ENCODE results near the gene HHIPL1. TPM values are rescaled to one million over a fixed set of nuclear protein-coding genes. Genes with fewer than 3 reads are reported as not detected.

The HHIPL1 gene
- total and polyA plus RNA-seq, 2 of the 8 experiments (the other 6 are each of a cell fraction or from before 2014, with no cell fraction given): 1.5 to 2.6 TPM

GRCh38 chr14:99670361-99671234 lies 25.7 kb downstream of the HHIPL1 start:
- H3K9ac ChIP-seq (replicated peaks in 1 of 4; ENCODE audit: extremely low read depth in 1 of 4, low read depth in 3 of 4, low read length in 3 of 4): no peak overlapping the region
- WGBS, 2 experiments (ENCODE audit: extremely low coverage in 1 of 2, insufficient coverage in 1 of 2, insufficient read length in 1 of 2, insufficient replicate concordance in 2 of 2, low coverage in 1 of 2, low lambda C conversion rate in 2 of 2, missing lambda C conversion rate in 1 of 2): 81% methylated on average over 14 of the region's 14 CpGs; no CpG with 5 or more reads in 1 of the 2 experiments
- FAIRE-seq: no peak
- TF ChIP-seq ATF2 (IDR thresholded peaks at IDR 0.05; ENCODE audit: low read length): peak; percentile 36; the same call in 1 of the 2 replicates
- TF ChIP-seq MAFK (IDR thresholded peaks at IDR 0.05; ENCODE audit: low read depth, low read length): 0 out of 2 replicates have a peak, but pooled peaks have one; percentile 59
- no peak for TF ChIP-seq EP300 (IDR thresholded peaks at IDR 0.05; ENCODE audit: borderline replicate concordance in 1 of 2, low read depth in 2 of 2, low read length in 2 of 2)
- TF ChIP-seq FOSL1 (IDR thresholded peaks at IDR 0.05; ENCODE audit: insufficient read depth, low read depth, low read length): no peak
- TF ChIP-seq BACH1 (IDR thresholded peaks at IDR 0.05; ENCODE audit: low read length): peak; percentile 55
- TF ChIP-seq ZNF274 (IDR thresholded peaks at IDR 0.05; ENCODE audit: borderline replicate concordance, extremely low read depth, low read length): no peak
- no peak for TF ChIP-seq TEAD4 (IDR thresholded peaks at IDR 0.05; ENCODE audit: low read depth, low read length)
- no peak for TF ChIP-seq KDM5A (IDR thresholded peaks at IDR 0.05; ENCODE audit: low read length)
- TF ChIP-seq SAP30 (IDR thresholded peaks at IDR 0.05; ENCODE audit: insufficient read depth, insufficient replicate concordance, low read length): no peak
- no peak for TF ChIP-seq BRCA1 (IDR thresholded peaks at IDR 0.05; ENCODE audit: low read depth, low read length)

More at GRCh38 chr14:99670361-99671234, 25.7 kb downstream of the HHIPL1 start:
- Histone ChIP-seq H3K9me3 (ENCODE audit: insufficient read depth in 2 of 2, low read depth in 1 of 2, low read length in 1 of 2) (no peaks in the 10 kb centered on the region), H3K23ac (ENCODE audit: insufficient read length) (no peak overlapping the region), H4K5ac (ENCODE audit: insufficient read length, low read depth, low read length) (no peak overlapping the region), H2BK15ac (ENCODE audit: low read length) (no peak overlapping the region), H3K4me1 (replicated peaks in 1 of 4; ENCODE audit: control insufficient read depth in 3 of 4, insufficient read depth in 4 of 4, low read length in 3 of 4) (peaks cover 15 to 40% (median 30%) of the 10 kb centered on the region in 4 experiments), H2AK5ac (ENCODE audit: low read depth, low read length) (no peak overlapping the region), H2AFZ (ENCODE audit: low read length) (no peak overlapping the region), H4K91ac (replicated peaks; ENCODE audit: insufficient read length, low read length) (peak overlapping the region; percentile 56), H3K27me3 (replicated peaks in 1 of 4; ENCODE audit: control insufficient read depth in 3 of 4, extremely low read depth in 1 of 4, insufficient read depth in 3 of 4, low read length in 3 of 4) (no peaks in the 10 kb centered on the region), H3K27ac (ENCODE audit: low read depth, low read length) (no peak overlapping the region), H3K18ac (ENCODE audit: extremely low read depth, low read length) (no peak overlapping the region), H2BK120ac (replicated peaks; ENCODE audit: low read depth, low read length) (no peak overlapping the region), H3K4me2 (ENCODE audit: insufficient read depth in 1 of 2, low read depth in 2 of 2, low read length in 2 of 2) (peak overlapping the region in 1 of 2 experiments; percentile 44; a peak in 1 of 4 replicates), H3K23me2 (ENCODE audit: low read depth, low read length) (no peaks in the 10 kb centered on the region), H3K79me2 (ENCODE audit: control insufficient read depth in 1 of 2, insufficient read depth in 2 of 2, low read length in 2 of 2) (no peaks in the 10 kb centered on the region), H3K56ac (replicated peaks; ENCODE audit: insufficient read length, low read depth, low read length) (no peak overlapping the region), H2BK5ac (ENCODE audit: low read depth, low read length) (no peak overlapping the region), H3K79me1 (ENCODE audit: low read depth, low read length) (no peaks in the 10 kb centered on the region), H3K36me3 (ENCODE audit: control insufficient read depth in 2 of 4, insufficient read depth in 4 of 4, low read length in 3 of 4) (no peaks in the 10 kb centered on the region), H2BK20ac (ENCODE audit: low read length) (no peak overlapping the region), H4K20me1 (replicated peaks in 1 of 2; ENCODE audit: control insufficient read depth in 1 of 2, insufficient read depth in 2 of 2, low read length in 2 of 2) (no peaks in the 10 kb centered on the region), H3K14ac (ENCODE audit: insufficient read length) (no peak overlapping the region), H2BK12ac (ENCODE audit: low read depth, low read length) (peak overlapping the region; percentile 84), H3K4me3 (ENCODE audit: extremely low read depth in 1 of 4, insufficient read depth in 2 of 4, low read depth in 3 of 4, low read length in 4 of 4) (no peak overlapping the region), H3K4ac (replicated peaks; ENCODE audit: insufficient read length, low read depth, low read length) (no peak overlapping the region), H4K8ac (ENCODE audit: extremely low read depth, insufficient read depth, low read length) (no peak overlapping the region)
- CTCF ChIA-PET (ENCODE audit: partially characterized antibody): interaction anchor here (0.6 to 2.8 kb wide), 5 partner anchors 13 to 26 kb away, joined by 3 to 13 read pairs (median 3); partner anchors contain the start of gene HHIPL1
- DNase-seq (ENCODE audit: low read depth in 1 of 2, low spot score in 2 of 2): no peak
- POLR2A ChIA-PET (ENCODE audit: partially characterized antibody): interaction anchor here (0.7 to 2.4 kb wide), 3 partner anchors 9 to 54 kb away, joined by 3 to 7 read pairs (median 4); no protein-coding TSS in a partner anchor

Measured in H1 (cell line).